Endothelial cell of umbilical vein (primary cell): ENCODE data around the gene LRRC27. TPM values are rescaled to one million over a fixed set of nuclear protein-coding genes. Genes with fewer than 3 reads are reported as not detected.

Source experiments
- BruUV-seq: library from RNA; stranded (reverse); fragments of 400-500 nt; replicated peaks from 2 replicates; lab custom pipeline; 2021; lab: Mats Ljungman, UMichigan
- CTCF ChIA-PET: fragments of 300-600, 350-600 bp; sonication (Branson Sonifier 250); formaldehyde crosslinking; loops from one replicate; lab custom pipeline; 2021; ENCODE audit warnings: antibody characterized with exemption, inconsistent platforms; lab: Charles Lee
- POLR2A ChIA-PET: fragments of 300-600, 350-600 bp; sonication (Branson Sonifier 250); formaldehyde crosslinking; loops from one replicate; lab custom pipeline; 2021; ENCODE audit warnings: antibody characterized with exemption, inconsistent platforms; lab: Charles Lee
- DNase-seq: peaks from one replicate; pipeline ENCODE4 v3.0.0-alpha.2; 2011; ENCODE audit warnings: low read depth, low spot score
- FAIRE-seq: peaks from 2 replicates; lab custom pipeline; 2011; peaks lifted over from hg19 to GRCh38; lab: Jason Lieb, UNC
- H2AFZ ChIP-seq: 2 replicates; pipeline ENCODE4 v1.6.0; 2012; ENCODE audit warnings: low read depth, low read length, control low read depth, inconsistent platforms
- H3K27ac ChIP-seq: 2 replicates; pipeline ENCODE4 v1.5.1; 2011; ENCODE audit warnings: low read depth, mild to moderate bottlenecking, control low read depth, low read length, moderate library complexity; ENCODE audit not compliant: insufficient read depth
- H3K27me3 ChIP-seq, 2 experiments: 2 replicates each; pipeline versions ENCODE4 v1.6.0 to v1.6.1; 2011; ENCODE audit warnings: low read length in 2 of 2, mixed read lengths in 1 of 2; ENCODE audit not compliant: control insufficient read depth in 2 of 2, insufficient read depth in 2 of 2
- H3K36me3 ChIP-seq, 2 experiments: 2 replicates in 1 of 2; 3 replicates in 1 of 2; pipeline ENCODE4 v1.5.1; 2011; ENCODE audit warnings: low read length in 2 of 2, mild to moderate bottlenecking in 1 of 2, moderate library complexity in 1 of 2; ENCODE audit not compliant: control insufficient read depth in 2 of 2, insufficient read depth in 2 of 2; ENCODE audit errors: extremely low read depth in 1 of 2
- H3K4me1 ChIP-seq: 3 replicates; pipeline ENCODE4 v1.5.1; 2011; ENCODE audit warnings: mild to moderate bottlenecking, low read length; ENCODE audit not compliant: control insufficient read depth, insufficient read depth; ENCODE audit errors: extremely low read depth
- H3K4me2 ChIP-seq: 2 replicates; pipeline ENCODE4 v1.6.1; 2011; ENCODE audit warnings: low read length, control low read depth, mixed read lengths; ENCODE audit not compliant: insufficient read depth
- H3K4me3 ChIP-seq, 3 experiments: fragments of 200-600 bp in 1 of 3; sonication (generic), shearing (Covaris generic) in 1 of 3; replicated peaks in 1 of 3; 2 replicates each; pipeline ENCODE4 v1.5.1; 2011 to 2016; ENCODE audit warnings: control low read depth in 3 of 3, low read length in 3 of 3, mild to moderate bottlenecking in 2 of 3, inconsistent platforms in 1 of 3, low read depth in 1 of 3, moderate library complexity in 1 of 3; ENCODE audit not compliant: insufficient read depth in 1 of 3
- H3K79me2 ChIP-seq: 2 replicates; pipeline ENCODE4 v1.6.0; 2012; ENCODE audit warnings: low read length, inconsistent platforms; ENCODE audit not compliant: control insufficient read depth, insufficient read depth
- H3K9ac ChIP-seq: replicated peaks from 2 replicates; pipeline ENCODE3; 2011; ENCODE audit warnings: low read length, control low read depth; ENCODE audit not compliant: insufficient read depth; ENCODE audit errors: extremely low read depth
- H3K9me1 ChIP-seq: replicated peaks from 3 replicates; pipeline ENCODE4 v1.6.0; 2011; ENCODE audit warnings: mild to moderate bottlenecking, low read length; ENCODE audit not compliant: control insufficient read depth, insufficient read depth; ENCODE audit errors: extremely low read depth
- H3K9me3 ChIP-seq: replicated peaks from 2 replicates; pipeline ENCODE4 v1.5.1; 2012; ENCODE audit warnings: low read length, inconsistent platforms; ENCODE audit not compliant: control insufficient read depth, insufficient read depth
- H4K20me1 ChIP-seq: replicated peaks from 2 replicates; pipeline ENCODE3; 2011; ENCODE audit warnings: mild to moderate bottlenecking, low read length; ENCODE audit not compliant: control insufficient read depth, insufficient read depth; ENCODE audit errors: extremely low read depth
- CTCF ChIP-seq, 2 donors: IDR thresholded peaks; 1 replicate in 1 of 2; 2 replicates in 1 of 2; pipeline ENCODE4 v1.5.1; 2011; ENCODE audit warnings: low read length in 2 of 2, mild to moderate bottlenecking in 2 of 2, moderate library complexity in 2 of 2, control low read depth in 1 of 2, inconsistent platforms in 1 of 2, low read depth in 1 of 2; ENCODE audit not compliant: insufficient read depth in 1 of 2; ENCODE audit errors: extremely low read depth in 1 of 2
- EZH2 ChIP-seq: IDR thresholded peaks from 2 replicates; pipeline ENCODE4 v1.6.1; 2012; ENCODE audit warnings: borderline replicate concordance, low read depth, mild to moderate bottlenecking, moderate library complexity, low read length, inconsistent platforms; ENCODE audit not compliant: severe bottlenecking
- FOS ChIP-seq: IDR thresholded peaks from 2 replicates; pipeline ENCODE4 v1.6.1; 2011; ENCODE audit warnings: mild to moderate bottlenecking, low read length, moderate library complexity, borderline replicate concordance; ENCODE audit not compliant: insufficient read depth
- GATA2 ChIP-seq: IDR thresholded peaks from 2 replicates; pipeline ENCODE4 v1.7.0; 2011; ENCODE audit warnings: low read depth, mild to moderate bottlenecking, moderate library complexity, mixed read lengths, low read length; ENCODE audit not compliant: insufficient read length, insufficient read depth
- JUN ChIP-seq: IDR thresholded peaks from 2 replicates; pipeline ENCODE4 v1.6.1; 2011; ENCODE audit warnings: borderline replicate concordance, low read depth; ENCODE audit not compliant: insufficient read length, insufficient read depth
- MAX ChIP-seq: IDR thresholded peaks from 2 replicates; pipeline ENCODE4 v1.6.1; 2011; ENCODE audit not compliant: insufficient read depth, insufficient read length
- MYC ChIP-seq: IDR thresholded peaks from one replicate; pipeline ENCODE4 v1.6.1; 2011; ENCODE audit warnings: mild to moderate bottlenecking, low read depth, low read length
- POLR2A ChIP-seq: IDR thresholded peaks from 2 replicates; pipeline ENCODE4 v1.6.1; 2012; ENCODE audit warnings: low read depth, mild to moderate bottlenecking, control low read depth, low read length
- POLR2AphosphoS5 ChIP-seq: IDR thresholded peaks from 2 replicates; pipeline ENCODE4 v1.6.1; 2012; ENCODE audit warnings: low read depth, mild to moderate bottlenecking, control low read depth, low read length, moderate library complexity; ENCODE audit not compliant: insufficient read depth
- dilution Hi-C: fragments of 300-500 bp; cut with MboI; formaldehyde crosslinking; loops from one replicate; pipeline ENCODE4 v1.15.0; 2019; ENCODE audit warnings: low sequenced_read_pairs; ENCODE audit not compliant: extremely low pct_ligation_motif_present
- intact Hi-C: fragments of 100-400 bp; cut with micrococcal nuclease; formaldehyde crosslinking; loops from one replicate; pipeline ENCODE4 v1.10.0; 2022
- polyA plus RNA-seq, 4 experiments: library from polyadenylated mRNA; depleted of rRNA in 3 of 4; stranded (reverse) in 3 of 4; unstranded in 1 of 4; fragments of >200 nt; gene quantifications; 2 replicates each; pipeline versions ENCODE4 v1.2.1 to v1.2.3, GENCODE V29; 2011 to 2012; ENCODE audit warnings: missing spikeins in 1 of 4
- total RNA-seq: library from RNA; stranded (reverse); gene quantifications from 2 replicates; pipeline ENCODE4 v1.2.3, GENCODE V29; 2021

LRRC27 gene
- total and polyA plus RNA-seq, 2 donors (not counting 3 experiments of a cell fraction or from before 2014, with no cell fraction given): 8.3 to 13.6 TPM

- H3K27me3 ChIP-seq: no peaks in the 10 kb centered on the region
- ChIA-PET POLR2A (no interaction called here), CTCF (interaction anchor here (1.2 kb wide), 1 partner anchor 9 kb away, joined by 4 read pairs; no protein-coding TSS in a partner anchor)
- no peak overlapping the region for H3K27ac ChIP-seq
- no peaks in the 10 kb centered on the region for H3K36me3 ChIP-seq
- dilution Hi-C loops: no loop called here
- no peak overlapping the region for H3K9ac ChIP-seq
- no peaks in the 10 kb centered on the region for H3K9me1 ChIP-seq
- no peak for DNase-seq
- no peak for TF ChIP-seq EZH2
- TF ChIP-seq POLR2A: no peak
- no peak for TF ChIP-seq GATA2
- TF ChIP-seq CTCF (IDR thresholded peaks at IDR 0.05; ENCODE audit: extremely low read depth in 1 of 2, insufficient read depth in 1 of 2, low read depth in 1 of 2, low read length in 2 of 2): no peak
- no peak for TF ChIP-seq POLR2AphosphoS5
- no peak for TF ChIP-seq MYC
- no peak for TF ChIP-seq MAX
- TF ChIP-seq FOS: no peak
- TF ChIP-seq JUN: no peak
- H3K4me3 ChIP-seq: no peak overlapping the region
- H2AFZ ChIP-seq: no peak overlapping the region
- H3K4me1 ChIP-seq: no peaks in the 10 kb centered on the region
- no peak for FAIRE-seq
- H3K9me3 ChIP-seq: no peaks in the 10 kb centered on the region
- no peaks in the 10 kb centered on the region for H3K79me2 ChIP-seq
- intact Hi-C loops: no loop called here
- BruUV-seq: no TSS peak
- H3K4me2 ChIP-seq: no peak overlapping the region
- no peaks in the 10 kb centered on the region for H4K20me1 ChIP-seq
Measured at GRCh38 chr10:132362151-132362611, 30.2 kb downstream of the LRRC27 start.
